Loucy (cell line): ENCODE measurements around the gene OLFM1.

ENCODE experiments used
- H2AFZ ChIP-seq: fragments of 200-600 bp; sonication (generic); 2 replicates; pipeline ENCODE4 v1.6.0; 2016; ENCODE audit warnings: antibody characterized with exemption, mild to moderate bottlenecking, low read length, moderate library complexity
- H3F3A ChIP-seq: fragments of 200-600 bp; 2 replicates; pipeline ENCODE4 v1.6.0; 2016; ENCODE audit warnings: antibody characterized with exemption, low read depth, mild to moderate bottlenecking
- H3K27me3 ChIP-seq: fragments of 200-600 bp; sonication (generic); 2 replicates; pipeline ENCODE4 v1.6.1; 2014; ENCODE audit warnings: low read length, mild to moderate bottlenecking; ENCODE audit not compliant: insufficient read depth, poor library complexity, severe bottlenecking
- H3K36me3 ChIP-seq: fragments of 200-600 bp; sonication (generic); 2 replicates; pipeline ENCODE4 v1.6.1; 2016; ENCODE audit warnings: low read length; ENCODE audit not compliant: insufficient read depth
- H3K4me1 ChIP-seq: fragments of 200-600 bp; sonication (generic); 2 replicates; pipeline ENCODE4 v1.5.1; 2014; ENCODE audit warnings: low read length, mild to moderate bottlenecking; ENCODE audit not compliant: insufficient read depth, poor library complexity, severe bottlenecking
- H3K4me2 ChIP-seq: fragments of 200-600 bp; sonication (generic); 2 replicates; pipeline ENCODE4 v1.6.0; 2014; ENCODE audit warnings: antibody characterized with exemption, low read length, low read depth, mild to moderate bottlenecking; ENCODE audit not compliant: poor library complexity, severe bottlenecking
- H3K4me3 ChIP-seq: fragments of 200-600 bp; sonication (generic); 2 replicates; pipeline ENCODE4 v1.5.1; 2014; ENCODE audit warnings: low read length, mild to moderate bottlenecking, mixed read lengths; ENCODE audit not compliant: poor library complexity, severe bottlenecking
- H3K79me2 ChIP-seq: fragments of 200-600 bp; sonication (generic); 2 replicates; pipeline ENCODE4 v1.6.1; 2014; ENCODE audit warnings: low read length; ENCODE audit not compliant: insufficient read depth
- H3K9ac ChIP-seq: fragments of 200-600 bp; sonication (generic); 2 replicates; pipeline ENCODE4 v1.6.0; 2014; ENCODE audit warnings: mild to moderate bottlenecking, low read depth, low read length, moderate library complexity; ENCODE audit not compliant: poor library complexity, severe bottlenecking
- H3K9me2 ChIP-seq: fragments of 200-600 bp; sonication (generic); replicated peaks from 2 replicates; pipeline ENCODE4 v1.6.1; 2016; ENCODE audit warnings: low read depth, low read length, mixed read lengths
- H3K9me3 ChIP-seq: fragments of 200-600 bp; sonication (generic); 2 replicates; pipeline ENCODE4 v1.6.1; 2014; ENCODE audit warnings: mild to moderate bottlenecking, antibody characterized with exemption, low read length, low read depth; ENCODE audit not compliant: insufficient read depth
- H4K20me1 ChIP-seq: fragments of 200-600 bp; sonication (generic); 2 replicates; pipeline ENCODE4 v1.6.0; 2014; ENCODE audit warnings: antibody characterized with exemption, low read length, mild to moderate bottlenecking; ENCODE audit not compliant: insufficient read depth, poor library complexity, severe bottlenecking
- CTCF ChIP-seq: fragments of 200-600 bp; sonication (generic); conservative IDR thresholded peaks from 2 replicates; pipeline ENCODE4 v1.5.1; 2014; ENCODE audit warnings: mild to moderate bottlenecking, antibody characterized with exemption, low read length
- EZH2phosphoT487 ChIP-seq: fragments of 200-600 bp; IDR thresholded peaks from 2 replicates; pipeline ENCODE4 v1.6.1; 2018; ENCODE audit warnings: antibody characterized with exemption, mild to moderate bottlenecking, moderate library complexity, borderline replicate concordance

The OLFM1 gene

GRCh38 chr9:135163023-135163780 lies 75.7 kb downstream of the OLFM1 start:
- H3K4me2 ChIP-seq, result no peak overlapping the region
- no peak overlapping the region for H3K4me3 ChIP-seq
- no peaks in the 10 kb centered on the region for H3K79me2 ChIP-seq
- H3K9me3 ChIP-seq, result no peaks in the 10 kb centered on the region; the same call in 1 of the 2 replicates
- H3K9me2 ChIP-seq, result no peaks in the 10 kb centered on the region
- no peaks in the 10 kb centered on the region for H4K20me1 ChIP-seq
- no peak overlapping the region for H2AFZ ChIP-seq
- H3K27me3 ChIP-seq, result no peaks in the 10 kb centered on the region
- H3K36me3 ChIP-seq, result no peaks in the 10 kb centered on the region
- H3K9ac ChIP-seq, result no peak overlapping the region
- no peaks in the 10 kb centered on the region for H3K4me1 ChIP-seq
- H3F3A ChIP-seq, result no peaks in the 10 kb centered on the region
- TF ChIP-seq CTCF (no peak), EZH2phosphoT487 (no peak)

- no peaks in the 10 kb centered on the region for H4K20me1 ChIP-seq
- H3F3A ChIP-seq, result no peaks in the 10 kb centered on the region
- H3K9ac ChIP-seq, result no peak overlapping the region
- H3K9me2 ChIP-seq, result no peaks in the 10 kb centered on the region
- no peaks in the 10 kb centered on the region for H3K36me3 ChIP-seq
- no peaks in the 10 kb centered on the region for H3K4me1 ChIP-seq
- H3K9me3 ChIP-seq, result no peaks in the 10 kb centered on the region; the same call in 1 of the 2 replicates
- H3K4me3 ChIP-seq, result no peak overlapping the region
- no peaks in the 10 kb centered on the region for H3K79me2 ChIP-seq
- TF ChIP-seq EZH2phosphoT487, result no peak
- H2AFZ ChIP-seq, result no peak overlapping the region
- H3K27me3 ChIP-seq, result no peaks in the 10 kb centered on the region
- H3K4me2 ChIP-seq, result no peak overlapping the region
Measured at GRCh38 chr9:135164036-135164435, 76.6 kb downstream of the OLFM1 start.

- Histone ChIP-seq H3K4me3 (no peak overlapping the region), H3K79me2 (no peaks in the 10 kb centered on the region), H3K4me1 (no peaks in the 10 kb centered on the region), H3K36me3 (no peaks in the 10 kb centered on the region), H3K27me3 (no peaks in the 10 kb centered on the region), H3K9me3 (peaks cover 3% of the 10 kb centered on the region; the same call in 1 of the 2 replicates), H4K20me1 (no peaks in the 10 kb centered on the region), H2AFZ (no peak overlapping the region), H3F3A (no peaks in the 10 kb centered on the region), H3K4me2 (no peak overlapping the region), H3K9me2 (no peaks in the 10 kb centered on the region), H3K9ac (no peak overlapping the region)
- no peak for TF ChIP-seq EZH2phosphoT487
- no peak for TF ChIP-seq CTCF
Measured at GRCh38 chr9:135165003-135165711, 77.7 kb downstream of the OLFM1 start.
